ENCODE results near the gene TUBB4A.

TUBB4A gene

GRCh38 chr19:6529351-6529750, 27.2 kb upstream of the TUBB4A start:
- no peak for TF ChIP-seq TCF4 (CRISPR knock-in tag; IDR thresholded peaks at IDR 0.05; ENCODE audit: borderline replicate concordance)
- TF ChIP-seq GLIS3 (CRISPR knock-in tag; IDR thresholded peaks at IDR 0.05), result no peak
- no peak for TF ChIP-seq ZNF565 (CRISPR knock-in tag; conservative IDR thresholded peaks at IDR 0.05; ENCODE audit: low read depth)
- TF ChIP-seq, protein P1, sequence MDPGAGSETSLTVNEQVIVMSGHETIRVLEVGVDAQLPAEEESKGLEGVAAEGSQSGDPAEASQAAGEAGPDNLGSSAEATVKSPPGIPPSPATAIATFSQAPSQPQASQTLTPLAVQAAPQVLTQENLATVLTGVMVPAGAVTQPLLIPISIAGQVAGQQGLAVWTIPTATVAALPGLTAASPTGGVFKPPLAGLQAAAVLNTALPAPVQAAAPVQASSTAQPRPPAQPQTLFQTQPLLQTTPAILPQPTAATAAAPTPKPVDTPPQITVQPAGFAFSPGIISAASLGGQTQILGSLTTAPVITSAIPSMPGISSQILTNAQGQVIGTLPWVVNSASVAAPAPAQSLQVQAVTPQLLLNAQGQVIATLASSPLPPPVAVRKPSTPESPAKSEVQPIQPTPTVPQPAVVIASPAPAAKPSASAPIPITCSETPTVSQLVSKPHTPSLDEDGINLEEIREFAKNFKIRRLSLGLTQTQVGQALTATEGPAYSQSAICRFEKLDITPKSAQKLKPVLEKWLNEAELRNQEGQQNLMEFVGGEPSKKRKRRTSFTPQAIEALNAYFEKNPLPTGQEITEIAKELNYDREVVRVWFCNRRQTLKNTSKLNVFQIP (CRISPR knock-in tag; IDR thresholded peaks at IDR 0.05; ENCODE audit: borderline replicate concordance, low read depth), result no peak
- TF ChIP-seq PPARA (CRISPR knock-in tag; IDR thresholded peaks at IDR 0.05; ENCODE audit: borderline replicate concordance), result no peak
- no peak for TF ChIP-seq ESRRG (CRISPR knock-in tag; IDR thresholded peaks at IDR 0.05)
- TF ChIP-seq, protein P2, sequence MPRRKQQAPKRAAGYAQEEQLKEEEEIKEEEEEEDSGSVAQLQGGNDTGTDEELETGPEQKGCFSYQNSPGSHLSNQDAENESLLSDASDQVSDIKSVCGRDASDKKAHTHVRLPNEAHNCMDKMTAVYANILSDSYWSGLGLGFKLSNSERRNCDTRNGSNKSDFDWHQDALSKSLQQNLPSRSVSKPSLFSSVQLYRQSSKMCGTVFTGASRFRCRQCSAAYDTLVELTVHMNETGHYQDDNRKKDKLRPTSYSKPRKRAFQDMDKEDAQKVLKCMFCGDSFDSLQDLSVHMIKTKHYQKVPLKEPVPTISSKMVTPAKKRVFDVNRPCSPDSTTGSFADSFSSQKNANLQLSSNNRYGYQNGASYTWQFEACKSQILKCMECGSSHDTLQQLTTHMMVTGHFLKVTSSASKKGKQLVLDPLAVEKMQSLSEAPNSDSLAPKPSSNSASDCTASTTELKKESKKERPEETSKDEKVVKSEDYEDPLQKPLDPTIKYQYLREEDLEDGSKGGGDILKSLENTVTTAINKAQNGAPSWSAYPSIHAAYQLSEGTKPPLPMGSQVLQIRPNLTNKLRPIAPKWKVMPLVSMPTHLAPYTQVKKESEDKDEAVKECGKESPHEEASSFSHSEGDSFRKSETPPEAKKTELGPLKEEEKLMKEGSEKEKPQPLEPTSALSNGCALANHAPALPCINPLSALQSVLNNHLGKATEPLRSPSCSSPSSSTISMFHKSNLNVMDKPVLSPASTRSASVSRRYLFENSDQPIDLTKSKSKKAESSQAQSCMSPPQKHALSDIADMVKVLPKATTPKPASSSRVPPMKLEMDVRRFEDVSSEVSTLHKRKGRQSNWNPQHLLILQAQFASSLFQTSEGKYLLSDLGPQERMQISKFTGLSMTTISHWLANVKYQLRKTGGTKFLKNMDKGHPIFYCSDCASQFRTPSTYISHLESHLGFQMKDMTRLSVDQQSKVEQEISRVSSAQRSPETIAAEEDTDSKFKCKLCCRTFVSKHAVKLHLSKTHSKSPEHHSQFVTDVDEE (CRISPR knock-in tag; IDR thresholded peaks at IDR 0.05), result no peak
- TF ChIP-seq CREB5 (CRISPR knock-in tag; IDR thresholded peaks at IDR 0.05; ENCODE audit: low read depth), result no peak
- no peak for TF ChIP-seq RARB (CRISPR knock-in tag; IDR thresholded peaks at IDR 0.05)
- no peak for ATAC-seq

- ATAC-seq, result no peak
- TF ChIP-seq, protein P2 (CRISPR knock-in tag; IDR thresholded peaks at IDR 0.05), result no peak
- TF ChIP-seq OSR1 (CRISPR knock-in tag; IDR thresholded peaks at IDR 0.05) (no peak), CSDC2 (CRISPR knock-in tag; IDR thresholded peaks at IDR 0.05) (no peak), ZNF565 (CRISPR knock-in tag; conservative IDR thresholded peaks at IDR 0.05; ENCODE audit: low read depth) (no peak), ZNF70 (CRISPR knock-in tag; IDR thresholded peaks at IDR 0.05) (no peak), ZC3H10 (CRISPR knock-in tag; IDR thresholded peaks at IDR 0.05) (no peak), GLIS3 (CRISPR knock-in tag; IDR thresholded peaks at IDR 0.05) (no peak), ESRRG (CRISPR knock-in tag; IDR thresholded peaks at IDR 0.05) (no peak), RARB (CRISPR knock-in tag; IDR thresholded peaks at IDR 0.05) (no peak), ISL1 (CRISPR knock-in tag; IDR thresholded peaks at IDR 0.05) (no peak), ARNTL (CRISPR knock-in tag; IDR thresholded peaks at IDR 0.05; ENCODE audit: borderline replicate concordance, low read depth) (no peak), TOX (CRISPR knock-in tag; IDR thresholded peaks at IDR 0.05; ENCODE audit: borderline replicate concordance) (no peak), PPARA (CRISPR knock-in tag; IDR thresholded peaks at IDR 0.05; ENCODE audit: borderline replicate concordance) (no peak), PATZ1 (CRISPR knock-in tag; IDR thresholded peaks at IDR 0.05; ENCODE audit: borderline replicate concordance) (no peak), CREB5 (CRISPR knock-in tag; IDR thresholded peaks at IDR 0.05; ENCODE audit: low read depth) (no peak), TCF4 (CRISPR knock-in tag; IDR thresholded peaks at IDR 0.05; ENCODE audit: borderline replicate concordance) (no peak)
- TF ChIP-seq, protein P1 (CRISPR knock-in tag; IDR thresholded peaks at IDR 0.05; ENCODE audit: borderline replicate concordance, low read depth), result no peak
Observed at GRCh38 chr19:6528544-6529121, 26.5 kb upstream of the TUBB4A start.

Data from SK-N-SH treated with all-trans-retinoic acid at 6 μM for 48 hours (cell line).